Measurements from ENCODE around the gene ZNRF3.

GRCh38 chr22:29032014-29032475 is 148.7 kb downstream of the ZNRF3 start:
- TF ChIP-seq ZFP30 (CRISPR knock-in tag; IDR thresholded peaks at IDR 0.05) (no peak), SNAI2 (CRISPR knock-in tag; IDR thresholded peaks at IDR 0.05) (no peak), CSDC2 (CRISPR knock-in tag; IDR thresholded peaks at IDR 0.05) (no peak), CSRNP3 (CRISPR knock-in tag; IDR thresholded peaks at IDR 0.05) (no peak), PATZ1 (CRISPR knock-in tag; IDR thresholded peaks at IDR 0.05; ENCODE audit: borderline replicate concordance) (no peak), TSHZ2 (CRISPR knock-in tag; IDR thresholded peaks at IDR 0.05) (no peak), ZFP3 (CRISPR knock-in tag; IDR thresholded peaks at IDR 0.05) (no peak)

All from SK-N-SH treated with all-trans-retinoic acid at 6 μM for 48 hours (cell line).